Breast epithelium (tissue), 3 donors: ENCODE results near the gene GALNT10.

Experiments used
- POLR2A ChIP-seq: fragments of 450-650 bp; IDR thresholded peaks from one replicate; pipeline ENCODE4 v1.6.1; 2016; ENCODE audit warnings: antibody characterized with exemption, mild to moderate bottlenecking, moderate library complexity
- TF ChIP-seq, protein P1 (sequence below), 3 donors: fragments of 450-650 bp; IDR thresholded peaks; one replicate each; pipeline ENCODE4 v1.5.1; 2016 to 2017; ENCODE audit warnings: antibody characterized with exemption in 3 of 3, mild to moderate bottlenecking in 3 of 3, moderate library complexity in 3 of 3

DNA sequence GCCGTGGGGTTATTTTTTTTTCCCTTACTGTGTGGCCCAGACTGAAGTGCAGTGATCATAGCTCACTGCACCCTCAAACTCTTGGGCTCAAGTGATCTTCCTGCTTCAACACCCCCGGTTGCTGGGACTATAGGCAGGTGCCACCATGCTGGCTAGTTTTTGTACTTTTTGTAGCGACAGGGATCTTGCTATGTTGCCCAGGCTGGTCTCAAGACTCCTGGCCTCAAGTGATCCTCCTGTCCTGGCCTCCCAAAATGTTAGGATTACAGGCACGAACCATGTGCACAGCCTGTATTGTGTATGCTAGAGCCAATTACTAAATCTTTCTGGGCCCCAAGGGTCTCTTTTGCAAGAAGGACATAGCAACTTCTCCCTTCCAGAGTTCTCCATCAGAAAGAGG lies 23.1 kb downstream of the GALNT10 start:
- TF ChIP-seq POLR2A, result no peak
- TF ChIP-seq, protein P1, sequence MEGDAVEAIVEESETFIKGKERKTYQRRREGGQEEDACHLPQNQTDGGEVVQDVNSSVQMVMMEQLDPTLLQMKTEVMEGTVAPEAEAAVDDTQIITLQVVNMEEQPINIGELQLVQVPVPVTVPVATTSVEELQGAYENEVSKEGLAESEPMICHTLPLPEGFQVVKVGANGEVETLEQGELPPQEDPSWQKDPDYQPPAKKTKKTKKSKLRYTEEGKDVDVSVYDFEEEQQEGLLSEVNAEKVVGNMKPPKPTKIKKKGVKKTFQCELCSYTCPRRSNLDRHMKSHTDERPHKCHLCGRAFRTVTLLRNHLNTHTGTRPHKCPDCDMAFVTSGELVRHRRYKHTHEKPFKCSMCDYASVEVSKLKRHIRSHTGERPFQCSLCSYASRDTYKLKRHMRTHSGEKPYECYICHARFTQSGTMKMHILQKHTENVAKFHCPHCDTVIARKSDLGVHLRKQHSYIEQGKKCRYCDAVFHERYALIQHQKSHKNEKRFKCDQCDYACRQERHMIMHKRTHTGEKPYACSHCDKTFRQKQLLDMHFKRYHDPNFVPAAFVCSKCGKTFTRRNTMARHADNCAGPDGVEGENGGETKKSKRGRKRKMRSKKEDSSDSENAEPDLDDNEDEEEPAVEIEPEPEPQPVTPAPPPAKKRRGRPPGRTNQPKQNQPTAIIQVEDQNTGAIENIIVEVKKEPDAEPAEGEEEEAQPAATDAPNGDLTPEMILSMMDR (IDR thresholded peaks at IDR 0.05), result no peak
